HG02943 (cell line): ENCODE data around the gene CAT.

Experiments
- ATAC-seq: cut with Tn5 transposase; IDR thresholded peaks from one replicate; pipeline ENCODE4 v1.9.1; 2021; ENCODE audit warnings: mild to moderate bottlenecking, low read depth, moderate library complexity; ENCODE audit not compliant: unreplicated experiment

The CAT gene

GRCh38 chr11:34438529-34439507 lies at the start of gene CAT:
TSS of gene CAT (plus strand) at chr11:34438934. CDS start at chr11:34439014, 80 bp downstream.
- peak; percentile 96 for ATAC-seq

GRCh38 chr11:34394771-34395300 lies 43.9 kb upstream of the CAT start:
- no peak for ATAC-seq

- no peak for ATAC-seq
These were observed 42.7 kb upstream of the CAT start for GRCh38 chr11:34395916-34396550.

- ATAC-seq = no peak
These were observed 41.6 kb upstream of the CAT start for GRCh38 chr11:34397120-34397519.

- ATAC-seq = no peak
These were observed 40.9 kb upstream of the CAT start for GRCh38 chr11:34397811-34398210.

- no peak for ATAC-seq
These were observed 35.3 kb upstream of the CAT start for GRCh38 chr11:34403431-34403830.

GRCh38 chr11:34404280-34404679 lies 34.5 kb upstream of the CAT start:
- no peak for ATAC-seq

GRCh38 chr11:34405079-34405858 lies 33.5 kb upstream of the CAT start:
- ATAC-seq = no peak

- no peak for ATAC-seq
These were observed 32.3 kb upstream of the CAT start for GRCh38 chr11:34406413-34406812.

- ATAC-seq = no peak
These were observed 31.5 kb upstream of the CAT start for GRCh38 chr11:34407121-34407813.

GRCh38 chr11:34408580-34409172 lies 30.1 kb upstream of the CAT start:
- no peak for ATAC-seq

GRCh38 chr11:34411111-34411510 lies 27.6 kb upstream of the CAT start:
- ATAC-seq = no peak

GRCh38 chr11:34411791-34412190 lies 26.9 kb upstream of the CAT start:
- ATAC-seq = no peak

GRCh38 chr11:34413263-34413662 lies 25.5 kb upstream of the CAT start:
- no peak for ATAC-seq

GRCh38 chr11:34415538-34415937 lies 23.2 kb upstream of the CAT start:
- no peak for ATAC-seq

GRCh38 chr11:34416088-34416487 lies 22.6 kb upstream of the CAT start:
- no peak for ATAC-seq

- no peak for ATAC-seq
These were observed 22.0 kb upstream of the CAT start for GRCh38 chr11:34416766-34417165.

- ATAC-seq = no peak
These were observed 21.5 kb upstream of the CAT start for GRCh38 chr11:34417202-34417601.

GRCh38 chr11:34419158-34419557 lies 19.6 kb upstream of the CAT start:
- ATAC-seq = no peak

- ATAC-seq = no peak
These were observed 15.4 kb upstream of the CAT start for GRCh38 chr11:34423300-34423699.
